NCI-H526 (cell line): ENCODE measurements around the gene PPP2CA.
A peak's percentile ranks its signal among the peaks of the same experiment; 100 is the strongest.
"Not testable (repeated sequence)": the region's sequence is repeated elsewhere in the genome, so short reads cannot be mapped to it uniquely, and the experiment has no call there.

Experiments used
- DNase-seq, 2 experiments: peaks; one replicate each; lab custom pipeline; 2025; lab: John Stamatoyannopoulos, UW

Gene PPP2CA

GRCh38 chr5:134245101-134245604 is 19.3 kb upstream of the PPP2CA start:
- DNase-seq = no peak

- no peak for DNase-seq
Observed at GRCh38 chr5:134242146-134242545, 16.3 kb upstream of the PPP2CA start.

DNA sequence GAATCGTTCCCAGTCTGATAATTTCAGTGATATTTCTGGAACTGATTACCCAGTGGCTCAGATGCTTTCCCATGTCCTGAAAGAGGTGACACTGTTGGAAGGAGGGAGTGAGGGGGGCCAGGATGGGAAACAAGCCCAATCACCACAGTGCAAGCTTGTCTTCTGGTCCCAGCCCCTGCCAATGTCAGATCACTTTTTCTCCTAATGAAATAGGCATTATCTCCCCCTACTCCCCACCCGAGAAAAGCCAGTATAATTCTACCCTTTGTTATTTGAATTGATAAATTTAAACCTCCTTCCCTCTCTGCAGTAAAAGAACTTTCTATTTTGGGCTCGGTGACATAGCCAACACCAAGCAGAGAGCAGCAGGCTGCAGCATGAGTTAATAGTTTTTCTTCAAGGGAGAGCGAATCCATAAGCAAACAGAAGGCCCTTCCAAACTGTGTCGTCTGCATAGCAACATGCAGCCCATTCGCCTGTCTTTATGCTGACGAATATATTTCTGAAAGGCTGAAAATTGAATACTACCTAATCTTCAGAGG is 14.6 kb upstream of the PPP2CA start:
- peak in 1 of 2 experiments; percentile 21 for DNase-seq

DNA sequence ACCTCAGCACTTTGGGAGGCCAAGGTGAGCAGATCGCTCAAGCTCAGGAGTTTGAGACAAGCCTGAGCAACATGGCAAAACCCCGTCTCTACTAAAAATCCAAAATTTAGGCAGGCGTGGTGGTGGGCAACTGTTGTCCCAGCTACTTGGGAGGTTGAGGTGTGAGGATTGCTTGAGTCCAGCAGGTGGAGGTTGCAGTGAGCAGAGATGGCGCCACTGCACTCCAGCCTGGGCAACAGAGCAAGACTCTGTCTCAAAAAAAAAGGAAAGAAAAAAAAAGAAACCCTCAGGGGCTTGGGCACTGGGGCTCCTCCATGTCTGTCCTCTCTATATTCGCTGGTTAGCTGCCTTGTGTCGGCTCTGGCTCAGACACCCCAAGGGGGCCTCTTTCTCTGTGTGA is 10.9 kb upstream of the PPP2CA start:
- DNase-seq = no peak

GRCh38 chr5:134236318-134236717 is 10.4 kb upstream of the PPP2CA start:
- DNase-seq = no peak

DNA sequence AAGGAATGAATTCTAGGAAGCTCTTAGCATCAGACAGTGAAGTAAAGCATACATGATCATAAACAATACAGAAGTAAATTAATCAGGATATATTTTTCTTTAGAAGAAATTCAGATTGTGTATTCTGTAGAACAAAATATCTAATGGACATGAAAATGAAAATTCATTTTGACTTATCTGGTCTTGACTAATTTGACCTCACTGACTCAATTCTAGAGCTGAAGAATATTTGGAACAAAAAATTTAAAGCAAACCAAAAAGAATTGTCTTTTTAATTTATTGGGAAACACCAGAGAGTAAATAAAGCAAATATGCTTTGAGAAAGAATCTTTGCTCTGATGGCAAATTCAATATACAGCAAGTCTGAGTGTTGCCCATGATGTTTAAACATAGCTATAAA is 2.8 kb upstream of the PPP2CA start:
- no peak for DNase-seq

DNA sequence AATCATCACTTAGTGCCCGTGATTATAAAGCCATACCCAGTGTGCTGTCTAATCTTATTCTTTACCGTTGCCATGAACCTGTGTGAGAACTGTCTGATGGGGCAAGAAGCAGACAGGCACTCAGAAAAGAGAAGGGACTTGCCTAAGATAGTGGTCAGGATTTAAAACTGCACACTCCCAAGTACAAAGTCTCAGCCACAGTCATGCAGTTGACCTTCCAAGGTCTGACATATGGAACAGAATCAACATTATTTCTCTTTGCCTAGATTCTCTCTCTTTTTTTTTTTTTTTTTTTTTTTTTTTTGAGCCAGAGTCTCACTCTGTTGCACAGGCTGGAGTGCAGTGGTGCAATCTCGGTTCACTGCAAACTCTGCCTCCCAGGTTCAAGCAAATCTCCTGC is 1.9 kb upstream of the PPP2CA start:
- no peak for DNase-seq

GRCh38 chr5:134227259-134227658 is 1.4 kb upstream of the PPP2CA start:
- peak; percentile 20 to 64 for DNase-seq

DNA sequence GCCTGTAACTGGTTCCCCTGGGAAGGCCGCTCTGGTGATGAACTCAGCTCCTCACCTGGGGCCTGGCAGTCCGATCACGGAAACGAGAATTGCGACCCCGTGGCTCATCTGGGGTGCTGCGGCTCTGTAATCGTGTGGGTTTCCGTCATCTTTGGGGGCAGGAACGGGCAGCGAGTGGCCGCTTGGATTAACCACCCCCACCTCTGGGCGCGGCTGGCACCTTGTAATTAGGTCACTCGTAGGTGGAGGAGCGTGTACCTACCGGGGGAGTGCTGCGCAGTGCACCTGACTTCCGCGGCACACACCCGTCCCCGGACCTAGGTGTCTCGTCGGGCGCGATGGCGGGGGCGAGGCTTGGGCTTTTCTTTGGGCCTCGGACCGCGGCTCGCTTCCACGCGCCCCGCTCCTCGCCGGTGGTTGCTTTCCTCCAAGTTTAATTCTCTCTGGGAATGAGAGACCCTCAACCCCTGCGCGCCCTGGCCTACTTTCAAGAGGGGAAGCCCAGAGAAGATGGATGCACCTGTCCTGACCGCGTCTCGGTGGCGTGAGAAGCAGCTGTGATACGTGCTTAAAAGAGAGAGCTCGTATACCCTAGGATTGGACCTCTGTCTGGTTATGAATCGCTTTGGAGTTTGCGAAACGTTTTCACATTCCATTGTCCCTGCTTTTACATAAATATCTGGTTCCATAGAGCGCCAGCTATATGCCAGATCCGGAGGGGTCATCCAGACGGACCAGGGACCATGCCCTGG is 744 bp upstream of the PPP2CA start:
- DNase-seq = peak in 1 of 2 experiments; percentile 48

DNA sequence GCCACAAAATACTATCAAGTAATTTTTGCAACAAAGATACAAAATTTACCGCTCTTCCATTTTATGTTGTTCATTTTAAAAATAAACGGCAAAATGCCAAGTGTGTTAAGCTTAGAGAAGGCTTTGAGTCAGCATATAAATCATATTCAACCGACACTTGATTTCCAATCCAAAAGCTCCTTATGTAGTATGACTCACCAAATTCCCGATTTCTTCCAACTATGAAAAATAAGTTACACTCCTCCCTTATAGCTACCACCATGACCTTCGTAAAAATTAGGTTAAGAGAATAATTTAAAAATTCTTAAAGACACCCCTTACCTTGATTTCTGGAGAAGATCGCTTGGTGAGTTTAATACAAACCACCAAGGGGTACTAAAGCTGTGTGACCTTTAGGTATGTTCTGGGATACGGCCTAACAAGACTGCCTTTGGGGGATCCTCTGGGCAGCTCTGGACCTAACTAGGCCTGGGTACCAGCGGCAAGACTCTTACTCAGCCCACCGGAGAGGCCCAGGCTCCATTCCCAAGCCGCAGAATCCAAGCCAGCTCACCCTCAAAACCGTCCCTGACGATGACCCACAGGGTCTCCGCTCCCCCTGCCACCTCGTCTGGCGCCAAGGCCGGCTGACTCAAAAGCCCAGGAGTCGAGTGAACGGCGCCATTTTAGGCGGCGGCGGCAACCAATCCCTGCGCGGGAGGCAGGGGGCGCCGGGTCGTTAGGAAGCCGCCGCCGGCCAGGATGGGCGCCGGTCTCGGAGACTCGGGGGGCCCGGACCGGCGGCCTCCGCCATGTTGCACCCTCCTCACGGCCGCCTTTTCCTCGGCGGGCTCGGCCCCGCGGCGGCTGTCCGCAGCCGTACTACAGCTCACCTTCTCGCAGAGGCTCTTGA is 739 bp downstream of the PPP2CA start:
- peak in 1 of 2 experiments; percentile 68 for DNase-seq

- no peak for DNase-seq
Observed at GRCh38 chr5:134223406-134224248, 2.2 kb downstream of the PPP2CA start.

DNA sequence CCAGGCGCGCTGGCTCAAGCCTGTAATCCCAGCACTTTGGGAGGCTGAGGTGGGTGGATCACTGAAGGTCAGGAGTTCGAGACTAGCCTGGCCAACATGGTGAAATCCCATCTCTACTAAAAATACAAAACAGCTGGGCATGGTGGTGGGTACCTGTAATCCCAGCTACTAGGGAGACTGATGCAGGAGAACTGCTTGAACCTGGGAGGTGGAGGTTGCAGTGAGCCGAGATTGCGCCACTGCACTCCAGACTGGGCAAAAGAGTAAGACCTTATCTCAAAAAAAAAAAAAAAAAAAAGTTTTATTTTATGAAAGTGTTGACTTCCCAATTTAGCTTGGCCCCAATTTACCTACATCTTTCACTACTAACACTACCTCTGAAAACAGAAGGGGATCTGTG is 4.2 kb downstream of the PPP2CA start:
- not testable (repeated sequence) for DNase-seq

- DNase-seq = no peak
Observed at GRCh38 chr5:134215757-134216156, 10.1 kb downstream of the PPP2CA start.

DNA sequence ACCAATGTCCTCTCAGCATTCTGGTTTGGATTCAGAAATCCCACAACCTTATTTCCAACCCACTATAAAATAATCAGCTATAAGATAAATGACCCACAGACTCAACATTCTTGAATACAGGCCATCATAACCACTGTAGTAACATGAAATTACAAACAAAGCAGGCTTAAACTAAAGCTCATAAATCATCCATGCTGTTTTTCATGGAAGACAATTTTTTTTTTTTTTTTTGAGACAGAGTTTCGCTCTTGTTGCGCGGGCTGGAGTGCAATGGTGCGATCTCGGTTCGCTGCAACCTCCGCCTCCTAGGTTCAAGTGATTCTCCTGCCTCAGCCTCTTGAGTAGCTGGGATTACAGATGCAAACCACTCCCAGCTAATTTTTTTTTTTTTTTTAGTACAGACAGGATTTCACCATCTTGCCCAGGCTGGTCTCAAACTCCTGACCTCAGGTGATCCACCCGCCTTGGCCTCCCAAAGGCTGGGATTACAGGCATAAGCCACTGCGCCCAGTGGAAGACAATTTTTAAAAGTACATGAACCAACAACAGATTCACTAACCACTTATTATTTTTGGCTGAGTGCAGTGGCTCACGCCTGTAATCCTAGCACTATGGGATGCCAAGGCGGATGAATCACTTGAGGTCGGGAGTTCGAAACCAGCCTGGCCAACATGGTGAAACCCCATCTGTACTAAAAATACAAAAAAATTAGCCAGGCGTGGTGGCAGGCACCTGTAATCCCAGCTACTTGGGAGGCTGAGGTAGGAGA is 14.4 kb downstream of the PPP2CA start:
- DNase-seq = not testable (repeated sequence)

GRCh38 chr5:134209477-134210245 is 16.2 kb downstream of the PPP2CA start:
- no peak for DNase-seq

DNA sequence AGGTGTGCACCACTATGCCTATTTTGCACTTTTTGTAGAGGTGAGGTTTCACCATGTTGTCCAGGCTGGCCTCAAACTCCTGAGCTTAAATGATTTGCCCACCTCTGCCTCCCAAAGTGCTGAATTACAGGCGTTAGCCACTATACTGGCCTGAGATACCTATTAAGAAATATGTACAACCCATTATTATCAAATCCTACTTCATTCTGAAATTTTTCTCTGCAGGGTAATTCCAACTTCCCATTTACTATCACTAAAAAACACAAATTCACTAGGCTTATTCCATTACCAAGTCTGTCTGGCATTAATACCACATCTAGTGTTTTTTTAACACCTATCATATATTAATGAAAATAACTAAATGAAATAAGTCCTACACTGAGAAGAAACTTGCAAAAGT is 18.2 kb downstream of the PPP2CA start:
- no peak for DNase-seq

DNA sequence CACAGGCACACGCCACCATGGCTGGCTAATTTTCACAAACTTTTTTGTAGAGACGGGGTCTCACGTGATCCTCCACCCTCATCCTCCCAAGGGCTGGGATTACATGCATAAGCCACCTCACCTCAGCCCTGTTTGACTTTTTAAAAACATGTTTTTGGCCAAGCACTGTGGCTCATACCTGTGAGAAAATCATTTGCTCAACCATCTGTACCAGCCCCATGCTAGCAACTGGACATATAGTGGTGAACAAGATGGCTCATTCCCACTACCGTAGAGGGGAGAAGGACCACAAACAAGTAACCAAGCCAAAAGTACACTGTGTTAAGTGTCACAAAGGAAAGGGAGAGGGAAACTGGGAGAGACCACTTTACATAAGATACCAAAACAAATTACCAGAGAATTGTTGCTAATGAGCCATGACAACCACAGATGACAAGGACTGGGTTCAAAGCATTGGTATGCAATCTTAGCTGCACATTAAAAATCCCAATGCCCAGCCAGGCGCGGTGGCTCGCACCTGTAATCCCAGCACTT is 19.2 kb downstream of the PPP2CA start:
- DNase-seq = no peak

DNA sequence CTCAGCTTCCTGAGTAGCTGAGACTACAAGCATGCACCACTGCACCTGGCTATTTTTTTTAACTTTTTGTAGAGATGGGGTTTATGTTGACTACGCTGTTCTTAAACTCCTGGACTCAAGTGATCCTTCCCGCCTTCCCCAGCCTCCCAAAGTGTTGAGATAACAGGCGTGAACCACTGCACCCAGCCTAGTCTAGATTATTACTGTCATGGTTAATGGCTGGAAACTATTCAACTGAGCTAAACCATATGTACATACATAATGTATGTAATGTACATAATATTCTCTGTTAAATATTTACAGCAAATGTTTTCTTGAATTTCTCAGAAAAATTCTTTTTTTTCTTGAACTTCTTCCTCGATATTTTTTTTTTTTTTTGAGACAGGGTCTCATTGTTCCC is 21.3 kb downstream of the PPP2CA start:
- no peak for DNase-seq

DNA sequence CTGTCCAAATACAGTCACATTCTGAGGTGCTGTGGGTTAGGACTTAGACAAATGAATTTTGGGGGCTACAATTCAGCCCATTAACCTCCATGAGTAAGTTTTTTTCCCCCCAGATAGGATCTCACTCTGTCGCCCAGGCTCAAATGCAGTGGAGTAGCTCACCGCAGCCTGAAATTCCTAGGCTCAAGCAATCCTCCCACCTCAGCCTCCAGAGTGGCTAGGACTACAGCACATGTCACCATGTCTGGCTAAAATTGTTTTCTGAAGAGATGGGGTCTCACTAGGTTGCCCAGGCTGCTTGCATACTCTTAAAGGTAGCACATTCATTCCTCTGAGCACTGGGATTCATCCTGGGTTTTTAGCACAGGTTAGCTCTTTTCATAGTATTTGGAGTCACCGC is 22.2 kb downstream of the PPP2CA start:
- no peak for DNase-seq

DNA sequence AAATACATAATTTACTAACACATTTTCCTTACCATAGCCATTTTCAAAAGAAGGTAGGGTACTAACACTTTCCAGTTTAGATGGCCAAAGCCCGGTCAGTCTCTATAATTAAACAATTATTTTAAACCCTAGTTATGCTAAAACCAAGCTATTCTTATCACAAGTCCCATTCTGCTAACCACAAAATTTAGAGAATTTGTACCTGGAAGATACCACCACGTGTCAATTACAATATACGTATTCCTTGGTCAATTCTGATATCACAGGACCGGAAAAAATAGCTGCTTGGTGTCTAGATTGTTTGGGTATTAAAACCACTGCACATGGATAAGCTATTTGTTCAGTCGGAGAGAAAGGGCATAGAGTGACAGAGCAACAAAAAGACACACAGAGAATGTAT is 30.2 kb downstream of the PPP2CA start:
- DNase-seq = no peak
